NCI-H1105 (cell line): Measurements from ENCODE around the gene AKIRIN1.
"Not testable (repeated sequence)": the region's sequence is repeated elsewhere in the genome, so short reads cannot be mapped to it uniquely, and the experiment has no call there.

Experiments used
- DNase-seq: peaks from one replicate; lab custom pipeline; 2025; lab: John Stamatoyannopoulos, UW

The AKIRIN1 gene

GRCh38 chr1:38990738-38991637 is at the start of gene AKIRIN1:
Gene AKIRIN1 (plus strand): TSS chr1:38991276. CDS start chr1:38991381, 105 bp downstream.
- peak; percentile 96 for DNase-seq

- no peak for DNase-seq
Observed at GRCh38 chr1:38941527-38942019, 49.5 kb upstream of the AKIRIN1 start, which contains the start of gene RHBDL2. Gene RHBDL2 (minus strand): TSS chr1:38941830. CDS start chr1:38919212, 22,618 bp downstream.

- DNase-seq: no peak
Observed at GRCh38 chr1:38942664-38943428, 48.2 kb upstream of the AKIRIN1 start.

GRCh38 chr1:38944547-38944946 is 46.5 kb upstream of the AKIRIN1 start:
- no peak for DNase-seq

- no peak for DNase-seq
Observed at GRCh38 chr1:38950553-38950952, 40.5 kb upstream of the AKIRIN1 start.

GRCh38 chr1:38953433-38953860 is 37.6 kb upstream of the AKIRIN1 start:
- no peak for DNase-seq

- no peak for DNase-seq
Observed at GRCh38 chr1:38958967-38959366, 32.1 kb upstream of the AKIRIN1 start.

GRCh38 chr1:38962113-38962512 is 29.0 kb upstream of the AKIRIN1 start:
- no peak for DNase-seq

GRCh38 chr1:38962560-38962959 is 28.5 kb upstream of the AKIRIN1 start:
- DNase-seq: no peak

- no peak for DNase-seq
Observed at GRCh38 chr1:38964140-38964548, 26.9 kb upstream of the AKIRIN1 start.

GRCh38 chr1:38973145-38973544 is 17.9 kb upstream of the AKIRIN1 start:
- not testable (repeated sequence) for DNase-seq

- DNase-seq: no peak
Observed at GRCh38 chr1:38973659-38974437, 17.2 kb upstream of the AKIRIN1 start.

GRCh38 chr1:38977399-38978244 is 13.5 kb upstream of the AKIRIN1 start:
- DNase-seq: not testable (repeated sequence)

GRCh38 chr1:38978245-38978542 is 12.9 kb upstream of the AKIRIN1 start:
- DNase-seq: not testable (repeated sequence)

GRCh38 chr1:38979380-38979779 is 11.7 kb upstream of the AKIRIN1 start:
- DNase-seq: not testable (repeated sequence)

- DNase-seq: no peak
Observed at GRCh38 chr1:38989979-38990378, 1.1 kb upstream of the AKIRIN1 start.

- no peak for DNase-seq
Observed at GRCh38 chr1:38990386-38990737, 714 bp upstream of the AKIRIN1 start.

GRCh38 chr1:38991638-38992411 is 749 bp downstream of the AKIRIN1 start:
- DNase-seq: peak; percentile 24

GRCh38 chr1:38992412-38993111 is 1.5 kb downstream of the AKIRIN1 start:
- no peak for DNase-seq

- DNase-seq: no peak
Observed at GRCh38 chr1:38994196-38994595, 3.1 kb downstream of the AKIRIN1 start.
